ENCODE measurements around the gene NOP53.
"Not testable (repeated sequence)": the region's sequence is repeated elsewhere in the genome, so short reads cannot be mapped to it uniquely, and the experiment has no call there.

The NOP53 gene

DNA sequence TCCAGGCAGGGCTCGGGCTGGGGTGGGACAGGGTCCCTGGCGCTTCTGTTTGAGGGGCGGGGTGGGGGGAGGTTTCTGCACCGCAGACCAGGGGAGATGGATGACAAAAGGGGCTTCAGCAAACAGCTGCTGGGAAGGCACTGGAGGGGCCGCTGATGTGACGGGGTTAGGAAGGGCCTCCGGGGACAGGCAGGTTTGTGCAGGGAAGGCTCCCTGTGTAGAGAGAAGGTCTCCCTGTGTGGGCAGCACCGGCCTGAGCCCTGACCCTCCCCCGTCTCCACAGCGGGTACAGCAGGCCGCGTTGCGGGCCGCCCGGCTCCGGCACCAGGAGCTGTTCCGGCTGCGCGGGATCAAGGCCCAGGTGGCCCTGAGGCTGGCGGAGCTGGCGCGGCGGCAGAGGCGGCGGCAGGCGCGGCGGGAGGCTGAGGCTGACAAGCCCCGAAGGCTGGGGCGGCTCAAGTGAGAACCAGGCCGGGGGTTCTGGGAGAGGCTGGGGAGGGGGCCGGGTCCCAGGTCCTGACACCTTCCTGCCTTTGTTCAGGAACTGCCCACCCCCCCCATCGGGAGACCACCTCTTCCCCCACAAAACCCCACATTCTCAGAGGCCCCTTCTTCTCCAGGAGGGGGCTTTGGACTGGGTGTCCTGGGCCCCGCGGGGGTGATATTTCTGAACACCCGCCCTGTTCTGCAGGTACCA lies 9.9 kb downstream of the NOP53 start:
- no peak for DNase-seq

- no peak for DNase-seq
These were observed 10.6 kb downstream of the NOP53 start for GRCh38 chr19:47755762-47756626.

DNA sequence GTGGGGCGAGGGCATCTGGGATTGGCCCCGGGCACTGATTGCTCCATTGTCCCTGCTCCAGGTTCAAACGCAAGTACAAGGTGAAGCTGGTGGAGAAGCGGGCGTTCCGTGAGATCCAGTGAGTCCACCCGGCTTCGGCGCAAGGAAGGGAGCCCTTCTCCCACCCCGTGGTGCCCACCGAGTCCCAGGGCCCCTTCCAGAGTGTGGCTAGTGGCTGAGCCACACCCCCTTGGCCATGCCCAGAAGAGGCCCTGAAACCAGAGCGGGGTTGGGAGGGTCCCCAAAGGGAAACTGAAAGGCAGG lies 11.2 kb downstream of the NOP53 start:
- no peak for DNase-seq

- no peak for DNase-seq
These were observed 11.7 kb downstream of the NOP53 start for GRCh38 chr19:47756953-47757608.

GRCh38 chr19:47757617-47758442 lies 12.5 kb downstream of the NOP53 start:
- DNase-seq, result no peak

DNA sequence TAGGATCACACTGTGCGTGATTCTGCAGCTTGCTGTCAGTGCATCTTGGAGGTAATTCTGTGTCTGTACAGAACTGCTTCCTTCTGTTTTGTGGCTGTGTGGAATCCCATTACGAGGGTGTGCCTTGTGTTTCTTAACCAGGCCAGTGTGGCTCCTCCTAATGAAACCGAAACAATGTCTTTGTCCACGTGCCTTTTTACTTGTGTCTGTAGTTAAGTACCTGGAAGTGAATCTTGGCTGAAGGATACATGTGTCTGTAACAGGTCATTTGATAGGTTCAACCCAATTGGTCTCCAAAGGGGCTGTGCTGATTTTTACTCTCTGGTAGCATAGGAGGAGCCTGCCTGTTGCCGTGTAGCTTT lies 13.1 kb downstream of the NOP53 start:
- DNase-seq, result no peak

DNA sequence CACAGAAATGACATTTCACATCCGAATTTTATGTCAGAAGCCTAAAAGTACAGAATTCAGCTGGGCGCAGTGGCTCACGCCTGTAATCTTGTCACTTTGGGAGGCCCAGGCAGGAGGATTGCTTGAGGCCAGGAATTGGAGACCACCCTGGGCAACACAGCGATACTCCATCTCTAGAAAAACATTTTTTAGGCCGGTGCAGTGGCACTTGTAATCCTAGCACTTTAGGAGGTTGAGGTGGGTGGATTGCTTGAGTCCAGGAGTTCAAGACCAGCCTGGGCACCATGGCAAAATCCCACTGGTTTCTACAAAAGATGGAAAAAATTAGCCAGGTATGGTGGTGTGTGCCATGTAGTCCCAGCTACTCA lies 15.3 kb downstream of the NOP53 start:
- no peak for DNase-seq

GRCh38 chr19:47761566-47761965 lies 16.2 kb downstream of the NOP53 start:
- DNase-seq, result no peak

DNA sequence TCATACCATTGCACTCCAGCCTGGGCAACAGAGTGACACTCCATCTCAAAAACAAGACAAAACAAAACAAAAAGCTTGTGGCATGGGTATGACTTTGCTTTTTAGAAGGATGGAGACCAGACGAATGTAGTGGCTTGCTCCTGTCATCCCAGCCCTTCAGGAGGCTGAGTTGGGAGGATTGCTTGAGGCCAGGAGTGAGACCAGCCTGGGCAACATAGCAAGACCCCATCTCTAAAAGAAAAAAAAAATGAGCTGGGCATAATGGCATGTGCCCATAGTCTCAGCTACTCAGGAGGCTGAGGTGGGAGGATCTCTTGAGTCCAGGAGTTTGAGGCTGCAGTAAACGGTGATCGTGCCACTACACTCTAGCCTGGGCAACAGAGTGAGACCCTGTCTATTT lies 16.8 kb downstream of the NOP53 start:
- no peak for DNase-seq

DNA sequence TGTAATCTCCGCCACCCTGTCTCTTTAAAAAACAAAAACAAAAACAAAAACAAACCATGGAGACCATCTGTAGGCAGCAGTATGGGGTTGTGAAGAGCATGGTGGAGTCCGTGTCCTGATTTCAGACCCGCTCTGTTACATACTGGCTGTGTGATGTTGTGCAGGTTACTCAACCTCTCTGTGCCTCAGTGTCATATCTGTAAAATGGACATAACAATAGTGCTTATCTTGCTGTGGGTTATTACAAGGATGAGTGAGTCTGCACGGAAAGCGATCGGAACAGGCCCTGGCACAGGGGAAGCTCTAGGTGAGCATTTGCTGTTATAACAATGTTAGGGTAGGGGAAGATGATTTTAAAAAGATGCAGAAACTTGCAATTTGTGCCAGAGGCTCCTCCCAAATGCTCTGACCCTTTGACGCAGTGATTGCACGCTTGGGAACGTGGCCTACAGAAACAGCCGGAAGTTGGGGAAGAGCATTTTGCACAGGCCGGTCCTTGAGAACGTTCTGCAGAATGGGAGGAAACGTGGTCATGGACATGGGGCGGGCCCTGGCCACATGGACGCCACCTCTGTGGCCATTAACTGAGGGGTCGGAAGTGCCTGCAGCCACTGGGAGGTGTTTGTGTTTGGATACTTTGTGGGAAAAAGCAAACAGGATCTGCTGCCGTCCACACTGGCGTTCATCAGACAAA lies 17.4 kb downstream of the NOP53 start:
- DNase-seq, result no peak

- not testable (repeated sequence) for DNase-seq
These were observed 19.4 kb downstream of the NOP53 start for GRCh38 chr19:47764705-47765104.

DNA sequence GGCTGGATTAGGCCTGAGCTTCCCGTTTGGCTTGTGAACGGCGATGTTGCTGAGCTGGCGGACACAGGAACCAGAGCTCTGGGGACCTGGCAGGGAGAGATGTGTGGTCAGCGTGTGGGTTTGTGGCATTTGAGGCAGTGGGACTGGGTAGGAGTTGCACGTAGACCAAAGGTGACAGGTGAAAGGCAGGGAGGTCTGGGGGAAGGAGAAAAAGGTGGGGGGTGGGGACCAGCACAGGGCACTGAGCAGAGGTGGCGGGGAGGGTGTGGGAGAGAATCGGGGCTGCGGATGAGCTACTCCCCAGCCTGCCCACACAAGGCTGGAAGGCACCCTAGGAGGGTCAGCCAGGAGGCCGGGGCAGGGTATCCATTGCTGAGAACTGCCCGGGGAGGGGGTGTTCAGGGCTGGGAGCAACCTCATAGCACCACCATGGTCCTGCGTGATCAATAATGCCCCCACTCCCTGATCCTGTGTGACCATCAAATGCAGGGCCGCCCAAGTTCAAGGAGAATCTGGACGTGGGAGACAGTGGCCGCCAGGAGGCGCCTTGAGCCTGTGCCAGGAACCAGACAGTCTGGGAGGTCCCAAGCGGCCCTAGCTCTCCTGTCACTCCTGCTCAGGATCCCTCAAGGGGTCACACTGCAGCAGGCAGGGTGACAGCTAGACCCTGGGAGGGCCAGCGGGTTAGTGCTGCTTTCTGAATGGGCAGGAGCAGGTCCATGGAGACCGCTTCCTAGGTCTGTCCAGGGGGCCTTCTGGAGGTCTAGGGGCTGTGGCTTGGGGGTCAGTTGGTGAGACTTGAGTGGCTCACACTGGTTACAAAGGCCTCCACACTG lies 20.4 kb downstream of the NOP53 start:
- peak; percentile 34 to 40 for DNase-seq

DNA sequence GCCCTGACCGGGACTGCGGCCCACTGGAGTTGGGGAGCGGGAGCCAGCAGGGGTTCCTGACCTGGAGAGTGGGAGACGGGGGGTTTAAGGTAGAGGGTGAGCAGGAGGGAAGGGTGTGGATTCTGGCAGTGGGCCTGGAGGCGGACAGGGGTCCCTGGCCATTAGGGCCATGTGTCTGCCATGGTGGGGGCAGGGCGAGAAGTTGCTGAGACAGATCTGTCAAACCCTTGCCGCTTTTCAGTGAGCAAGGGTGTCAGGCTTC lies 20.9 kb downstream of the NOP53 start:
- DNase-seq, result no peak

GRCh38 chr19:47766670-47767069 lies 21.3 kb downstream of the NOP53 start:
- DNase-seq, result no peak

GRCh38 chr19:47767349-47767748 lies 22.0 kb downstream of the NOP53 start:
- no peak for DNase-seq

DNA sequence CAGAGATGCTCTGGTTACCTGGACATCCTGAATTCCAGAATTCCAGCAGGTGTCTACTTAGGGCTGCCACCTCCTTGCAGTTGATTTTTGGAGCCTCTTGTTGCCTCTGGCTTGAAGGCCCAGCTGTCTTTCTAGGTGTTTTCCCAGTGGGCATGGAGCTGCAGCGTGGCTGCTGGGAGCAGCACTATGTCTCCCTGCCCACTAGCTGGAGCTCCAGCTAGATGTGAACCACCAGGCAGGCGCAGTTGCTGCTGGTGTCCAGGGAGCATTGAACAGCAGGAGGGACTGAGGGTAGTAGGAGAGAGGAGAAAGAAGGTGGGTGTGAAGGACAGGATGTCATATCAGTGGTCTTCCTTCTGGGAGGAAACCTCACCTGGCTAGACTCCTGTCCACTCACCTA lies 23.3 kb downstream of the NOP53 start:
- DNase-seq, result no peak

DNA sequence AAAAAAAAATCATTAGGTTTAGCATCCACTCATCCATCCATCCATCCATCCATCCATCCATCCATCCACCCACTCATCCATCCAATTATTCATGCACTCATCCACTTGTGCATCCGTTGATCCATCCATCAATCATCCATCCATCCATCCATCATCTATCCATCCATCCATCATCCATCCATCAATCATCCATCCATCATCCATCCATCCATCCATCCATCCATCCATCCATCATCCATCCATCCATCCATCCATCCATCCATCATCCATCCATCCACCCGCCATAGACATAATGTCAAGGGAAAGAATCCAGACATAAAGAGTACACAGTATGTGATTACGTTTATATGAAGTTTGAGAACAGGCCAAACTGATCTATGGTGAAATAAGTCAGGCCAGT lies 24.2 kb downstream of the NOP53 start:
- DNase-seq, result no peak

DNA sequence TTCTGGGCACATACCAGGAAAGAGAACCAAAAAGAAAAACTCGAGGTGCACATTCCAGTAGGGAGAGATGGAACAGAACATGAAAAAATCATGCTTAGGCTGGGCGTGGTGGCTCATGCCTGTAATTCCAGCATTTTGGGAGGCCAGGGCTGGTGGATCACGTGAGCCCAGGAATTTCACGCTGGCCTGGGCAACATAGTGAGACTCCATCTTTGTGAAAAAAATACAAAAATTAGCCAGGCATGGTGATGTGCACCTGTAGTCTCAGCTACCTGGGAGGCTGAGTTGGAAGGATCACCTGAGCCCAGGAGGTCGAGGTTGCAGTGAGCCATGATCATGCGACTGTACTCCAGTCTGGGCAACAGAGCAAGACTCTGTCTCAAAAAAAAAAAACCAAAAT lies 25.9 kb downstream of the NOP53 start:
- not testable (repeated sequence) for DNase-seq

DNA sequence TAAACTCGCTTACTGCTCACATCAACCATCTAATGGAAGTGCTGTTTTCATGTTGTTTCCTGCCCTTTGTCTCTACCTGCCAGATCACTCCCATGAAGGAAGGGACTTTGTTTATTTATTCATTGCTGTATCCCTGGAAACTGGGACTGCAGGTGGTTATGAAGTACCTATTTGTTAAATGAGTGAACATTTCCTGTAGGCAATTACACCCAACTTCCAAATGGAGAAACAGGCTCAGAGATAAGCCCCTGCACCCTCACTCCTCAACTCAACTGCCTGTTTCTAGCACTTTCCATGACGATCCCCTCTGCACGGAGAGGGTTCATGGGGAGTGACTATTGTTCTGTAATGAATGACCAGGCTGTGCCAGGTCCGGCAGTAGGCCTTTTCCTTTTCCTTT lies 31.2 kb downstream of the NOP53 start:
- DNase-seq, result no peak

DNA sequence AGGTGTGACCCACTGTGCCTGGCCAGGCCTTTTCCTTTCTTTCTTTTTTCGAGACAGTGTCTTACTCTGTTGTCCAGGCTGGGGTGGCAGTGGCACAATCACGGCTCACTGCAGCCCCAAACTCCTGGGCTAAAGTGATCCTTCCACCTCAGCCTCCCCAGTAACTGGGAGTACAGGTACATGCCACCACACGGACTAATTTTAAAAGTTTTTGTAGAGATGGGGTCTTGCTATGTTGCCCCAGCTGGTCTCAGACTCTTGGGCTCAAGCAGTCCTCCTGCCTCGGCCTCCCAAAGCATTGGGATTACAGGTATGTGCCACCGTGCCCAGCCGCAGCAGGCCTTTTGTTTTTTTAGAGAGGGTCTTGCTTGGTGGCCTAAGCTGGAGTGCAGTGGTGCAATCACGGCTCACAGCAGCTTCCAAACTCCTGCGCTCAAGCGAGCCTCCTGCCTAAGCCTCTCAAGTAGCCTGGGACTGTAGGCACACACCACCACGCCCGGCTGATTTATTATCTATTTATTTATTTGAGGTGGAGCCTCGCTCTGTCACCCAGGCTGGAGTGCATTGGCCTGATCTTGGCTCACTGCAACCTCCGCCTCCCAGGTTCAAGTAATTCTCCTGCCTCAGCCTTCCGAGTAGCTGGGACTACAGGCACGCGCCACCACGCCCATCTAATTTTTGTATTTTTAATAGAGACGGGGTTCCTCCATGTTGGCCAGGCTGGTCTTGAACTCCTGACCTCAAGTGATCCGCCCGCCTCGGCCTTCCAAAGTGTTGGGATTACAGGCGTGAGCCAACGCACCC lies 32.1 kb downstream of the NOP53 start:
- DNase-seq, result not testable (repeated sequence)

Measured in activated CD4-positive, alpha-beta T cell treated with anti-CD3 and anti-CD28 coated beads, Interleukin-2, amount 50 U/mL, for 4 hours (primary cell).